ENCODE measurements around the gene AKR7A2. TPM values are rescaled to one million over a fixed set of nuclear protein-coding genes. Genes with fewer than 3 reads are reported as not detected.
A peak's percentile ranks its signal among the peaks of the same experiment; 100 is the strongest.

The AKR7A2 gene
- polyA plus RNA-seq, 1 donor (not counting 4 experiments of a cell fraction or from before 2014, with no cell fraction given), result 21.4 TPM

GRCh38 chr1:19360016-19360415 is 48.1 kb upstream of the AKR7A2 start:
- Histone ChIP-seq H3K9me1 (ENCODE audit: control insufficient read depth, extremely low read depth, insufficient read depth, low read length) (no peaks in the 10 kb centered on the region), H3K9ac (ENCODE audit: control insufficient read depth, extremely low read depth, insufficient read depth, low read length) (no peak overlapping the region), H2AFZ (ENCODE audit: control insufficient read depth, low read length) (no peak overlapping the region), H3K9me3 (ENCODE audit: control insufficient read depth, low read depth, low read length) (no peaks in the 10 kb centered on the region), H3K27ac (ENCODE audit: control insufficient read depth, insufficient read depth, low read length) (peak overlapping the region; percentile 59), H3K4me1 (ENCODE audit: control insufficient read depth, extremely low read depth, insufficient read depth, low read length) (peaks cover 39% of the 10 kb centered on the region), H3K79me2 (ENCODE audit: control insufficient read depth, insufficient read depth, low read length) (peaks cover 33% of the 10 kb centered on the region), H3K27me3 (ENCODE audit: control insufficient read depth, extremely low read depth, insufficient read depth, low read length) (no peaks in the 10 kb centered on the region), H4K20me1 (ENCODE audit: control insufficient read depth, extremely low read depth, insufficient read depth, low read length) (no peaks in the 10 kb centered on the region), H3K4me2 (ENCODE audit: control insufficient read depth, extremely low read depth, insufficient read depth, low read depth, low read length) (peak overlapping the region; percentile 83), H3K4me3 (ENCODE audit: control insufficient read depth in 2 of 3, extremely low read depth in 1 of 3, insufficient read depth in 2 of 3, low read depth in 1 of 3, low read length in 3 of 3) (no peak overlapping the region), H3K36me3 (ENCODE audit: control insufficient read depth in 2 of 2, extremely low read depth in 1 of 2, insufficient read depth in 2 of 2, low read length in 2 of 2) (peaks cover 9 to 10% of the 10 kb centered on the region in 2 experiments)
- FAIRE-seq (peak; percentile 63), DNase-seq (ENCODE audit: low read depth, low spot score) (no peak)
- dilution Hi-C loops (cut with MboI; ENCODE audit: extremely low pct_ligation_motif_present, low sequenced_read_pairs), result no loop called here
- TF ChIP-seq CTCF (optimal IDR thresholded peaks at IDR 0.05 in 1 of 3, IDR thresholded peaks at IDR 0.05 in 1 of 3, conservative IDR thresholded peaks at IDR 0.05 in 1 of 3; ENCODE audit: extremely low read depth in 1 of 3, insufficient read depth in 2 of 3, low read length in 3 of 3) (no peak), EZH2 (IDR thresholded peaks at IDR 0.05; ENCODE audit: low read length) (no peak)

- Histone ChIP-seq H3K9me1 (ENCODE audit: control insufficient read depth, extremely low read depth, insufficient read depth, low read length) (no peaks in the 10 kb centered on the region), H3K36me3 (ENCODE audit: control insufficient read depth in 2 of 2, extremely low read depth in 1 of 2, insufficient read depth in 2 of 2, low read length in 2 of 2) (peaks cover 13 to 15% of the 10 kb centered on the region in 2 experiments), H3K4me3 (ENCODE audit: control insufficient read depth in 2 of 3, extremely low read depth in 1 of 3, insufficient read depth in 2 of 3, low read depth in 1 of 3, low read length in 3 of 3) (no peak overlapping the region), H3K4me1 (ENCODE audit: control insufficient read depth, extremely low read depth, insufficient read depth, low read length) (peaks cover 36% of the 10 kb centered on the region), H3K4me2 (ENCODE audit: control insufficient read depth, extremely low read depth, insufficient read depth, low read depth, low read length) (no peak overlapping the region), H3K9me3 (ENCODE audit: control insufficient read depth, low read depth, low read length) (no peaks in the 10 kb centered on the region), H3K27ac (ENCODE audit: control insufficient read depth, insufficient read depth, low read length) (no peak overlapping the region), H2AFZ (ENCODE audit: control insufficient read depth, low read length) (no peak overlapping the region), H3K79me2 (ENCODE audit: control insufficient read depth, insufficient read depth, low read length) (peaks cover 29% of the 10 kb centered on the region), H3K9ac (ENCODE audit: control insufficient read depth, extremely low read depth, insufficient read depth, low read length) (no peak overlapping the region), H4K20me1 (ENCODE audit: control insufficient read depth, extremely low read depth, insufficient read depth, low read length) (no peaks in the 10 kb centered on the region), H3K27me3 (ENCODE audit: control insufficient read depth, extremely low read depth, insufficient read depth, low read length) (no peaks in the 10 kb centered on the region)
- TF ChIP-seq CTCF (optimal IDR thresholded peaks at IDR 0.05 in 1 of 3, IDR thresholded peaks at IDR 0.05 in 1 of 3, conservative IDR thresholded peaks at IDR 0.05 in 1 of 3; ENCODE audit: extremely low read depth in 1 of 3, insufficient read depth in 2 of 3, low read length in 3 of 3) (no peak), EZH2 (IDR thresholded peaks at IDR 0.05; ENCODE audit: low read length) (no peak)
- dilution Hi-C loops (cut with MboI; ENCODE audit: extremely low pct_ligation_motif_present, low sequenced_read_pairs), result no loop called here
- no peak for DNase-seq (ENCODE audit: low read depth, low spot score)
- FAIRE-seq, result no peak
Measured at GRCh38 chr1:19359357-19359756, 47.4 kb upstream of the AKR7A2 start.
